Coronary artery (tissue), 2 donors: ENCODE results near the gene WEE2.
"Not testable (repeated sequence)": the region's sequence is repeated elsewhere in the genome, so short reads cannot be mapped to it uniquely, and the experiment has no call there.

ENCODE experiments used
- DNase-seq: peaks from one replicate; pipeline ENCODE4 v3.0.0-alpha.2; 2017; ENCODE audit warnings: low spot score
- H3K27ac ChIP-seq, 2 donors: fragments of 200-600 bp; sonication (generic); one replicate each; pipeline ENCODE4 v1.5.1; 2016 to 2019
- H3K4me3 ChIP-seq: fragments of 200-600 bp; sonication (generic); 2 replicates; pipeline ENCODE4 v1.5.1; 2016; ENCODE audit warnings: mild to moderate bottlenecking, moderate library complexity
- CTCF ChIP-seq: fragments of 200-600 bp; sonication (generic); IDR thresholded peaks from one replicate; pipeline ENCODE4 v1.5.1; 2019; ENCODE audit warnings: antibody characterized with exemption

WEE2 gene

GRCh38 chr7:141675436-141676215, 32.5 kb upstream of the WEE2 start:
- H3K27ac ChIP-seq = no peak overlapping the region
- H3K4me3 ChIP-seq = no peak overlapping the region
- no peak for DNase-seq
- no peak for TF ChIP-seq CTCF

GRCh38 chr7:141676618-141677017, 31.5 kb upstream of the WEE2 start:
- TF ChIP-seq CTCF = no peak
- no peak overlapping the region for H3K27ac ChIP-seq
- DNase-seq = no peak
- no peak overlapping the region for H3K4me3 ChIP-seq

- H3K27ac ChIP-seq = no peak overlapping the region
- TF ChIP-seq CTCF = no peak
- no peak overlapping the region for H3K4me3 ChIP-seq
- no peak for DNase-seq
Observed at GRCh38 chr7:141679014-141679413, 29.1 kb upstream of the WEE2 start.

- H3K4me3 ChIP-seq = no peak overlapping the region
- no peak overlapping the region for H3K27ac ChIP-seq
- DNase-seq = no peak
- TF ChIP-seq CTCF = no peak
Observed at GRCh38 chr7:141685285-141686023, 22.7 kb upstream of the WEE2 start.

GRCh38 chr7:141686074-141686473, 22.1 kb upstream of the WEE2 start:
- Histone ChIP-seq H3K27ac (no peak overlapping the region), H3K4me3 (no peak overlapping the region)
- no peak for DNase-seq
- no peak for TF ChIP-seq CTCF

- DNase-seq = no peak
- TF ChIP-seq CTCF = no peak
- H3K27ac ChIP-seq = peak overlapping the region in 1 of 2 donors; percentile 31
Observed at GRCh38 chr7:141686670-141687069, 21.5 kb upstream of the WEE2 start.

GRCh38 chr7:141688043-141688442, 20.1 kb upstream of the WEE2 start:
- Histone ChIP-seq H3K27ac (no peak overlapping the region), H3K4me3 (no peak overlapping the region)
- TF ChIP-seq CTCF = no peak
- no peak for DNase-seq

More at GRCh38 chr7:141686670-141687069, 21.5 kb upstream of the WEE2 start:
- H3K4me3 ChIP-seq = no peak overlapping the region

- H3K27ac ChIP-seq, DNase-seq, H3K4me3 ChIP-seq: not testable (repeated sequence)
Observed at GRCh38 chr7:141689072-141689825, 18.9 kb upstream of the WEE2 start.
